ENCODE data around the gene SMOC2. TPM values are rescaled to one million over a fixed set of nuclear protein-coding genes. Genes with fewer than 3 reads are reported as not detected.

SMOC2 gene
- total RNA-seq, 4 donors from 2014 or later: 30.5 to 52.4 (median 37.9) TPM

DNA sequence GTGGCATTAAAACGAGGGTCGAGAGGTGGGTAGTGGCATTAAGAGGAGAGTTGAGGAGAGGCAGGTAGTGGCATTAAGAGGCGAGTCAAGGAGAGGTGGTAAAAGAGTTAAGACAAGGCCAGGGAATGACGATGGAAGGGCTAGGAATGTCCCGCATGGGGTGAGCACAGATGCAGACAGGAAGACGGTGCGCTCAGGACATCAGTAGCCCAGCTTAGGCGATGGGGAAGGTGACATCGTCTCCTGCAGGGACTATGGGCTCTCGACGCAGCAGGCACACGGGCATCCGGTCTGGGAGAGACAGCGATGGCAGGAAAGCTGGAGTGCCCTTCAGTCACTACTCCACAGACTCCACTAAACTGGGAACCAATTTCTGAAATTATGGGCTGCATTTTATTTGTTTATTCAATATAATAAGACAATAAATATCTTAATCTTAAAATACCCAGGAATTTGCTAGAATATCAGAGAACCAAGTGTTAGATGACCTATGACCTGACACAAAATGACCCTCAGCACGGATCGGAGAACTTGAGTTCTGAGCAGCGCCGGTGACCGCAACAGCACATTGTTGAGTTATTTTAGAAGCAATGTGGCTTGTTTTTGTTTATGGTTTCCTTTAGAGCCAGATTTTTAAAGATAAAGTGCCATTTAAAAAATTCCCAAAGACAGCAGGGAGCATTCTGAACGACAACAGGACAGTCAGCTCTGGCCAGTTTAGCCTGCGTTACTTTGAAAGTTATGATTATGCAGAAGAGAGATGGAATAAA lies 177.7 kb downstream of the SMOC2 start:
- TF ChIP-seq, protein P1, sequence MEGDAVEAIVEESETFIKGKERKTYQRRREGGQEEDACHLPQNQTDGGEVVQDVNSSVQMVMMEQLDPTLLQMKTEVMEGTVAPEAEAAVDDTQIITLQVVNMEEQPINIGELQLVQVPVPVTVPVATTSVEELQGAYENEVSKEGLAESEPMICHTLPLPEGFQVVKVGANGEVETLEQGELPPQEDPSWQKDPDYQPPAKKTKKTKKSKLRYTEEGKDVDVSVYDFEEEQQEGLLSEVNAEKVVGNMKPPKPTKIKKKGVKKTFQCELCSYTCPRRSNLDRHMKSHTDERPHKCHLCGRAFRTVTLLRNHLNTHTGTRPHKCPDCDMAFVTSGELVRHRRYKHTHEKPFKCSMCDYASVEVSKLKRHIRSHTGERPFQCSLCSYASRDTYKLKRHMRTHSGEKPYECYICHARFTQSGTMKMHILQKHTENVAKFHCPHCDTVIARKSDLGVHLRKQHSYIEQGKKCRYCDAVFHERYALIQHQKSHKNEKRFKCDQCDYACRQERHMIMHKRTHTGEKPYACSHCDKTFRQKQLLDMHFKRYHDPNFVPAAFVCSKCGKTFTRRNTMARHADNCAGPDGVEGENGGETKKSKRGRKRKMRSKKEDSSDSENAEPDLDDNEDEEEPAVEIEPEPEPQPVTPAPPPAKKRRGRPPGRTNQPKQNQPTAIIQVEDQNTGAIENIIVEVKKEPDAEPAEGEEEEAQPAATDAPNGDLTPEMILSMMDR (IDR thresholded peaks at IDR 0.05; ENCODE audit: low read depth): no peak

DNA sequence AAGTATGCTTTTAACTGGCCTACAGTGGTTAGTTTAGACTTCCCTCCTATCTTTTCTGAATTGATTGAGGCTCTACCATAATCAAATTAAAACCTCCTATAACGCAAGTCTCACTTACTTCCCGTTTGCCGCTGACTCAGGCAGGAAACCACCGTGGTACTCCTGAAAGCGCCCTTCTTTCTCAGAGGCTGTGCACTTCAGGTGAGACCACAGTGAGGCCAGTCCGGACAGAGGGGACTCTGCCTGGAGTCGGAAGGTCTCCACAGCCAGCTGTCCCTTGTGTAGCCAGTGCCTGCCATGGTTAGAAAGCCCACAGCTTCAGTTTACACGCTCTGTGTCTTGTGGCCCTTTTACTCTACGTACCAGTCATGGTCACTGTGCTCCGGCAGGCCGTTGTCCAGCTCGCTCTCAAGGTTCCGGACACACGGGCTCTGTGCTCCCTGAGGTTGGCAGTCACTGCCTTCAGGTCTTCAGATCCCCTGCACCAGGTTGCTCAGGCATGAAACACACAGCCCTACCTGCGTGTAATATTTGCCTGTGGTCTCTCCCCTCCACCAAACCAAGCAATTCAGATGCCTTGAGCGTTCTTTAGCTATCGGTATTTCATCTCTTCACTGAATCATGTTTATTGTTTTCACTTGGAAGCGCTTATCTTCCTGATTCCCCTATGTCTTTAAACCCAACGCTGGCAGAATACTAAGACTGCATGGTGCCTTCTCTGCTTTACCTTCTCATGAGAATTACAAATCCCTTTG lies 178.8 kb downstream of the SMOC2 start:
- TF ChIP-seq, protein P1 (IDR thresholded peaks at IDR 0.05; ENCODE audit: low read depth): no peak

- TF ChIP-seq, protein P1 (IDR thresholded peaks at IDR 0.05; ENCODE audit: low read depth): no peak
Observed at GRCh38 chr6:168620578-168620977, 179.6 kb downstream of the SMOC2 start.

- TF ChIP-seq, protein P1 (IDR thresholded peaks at IDR 0.05; ENCODE audit: low read depth): no peak
Observed at GRCh38 chr6:168623736-168624135, 182.8 kb downstream of the SMOC2 start.

GRCh38 chr6:168624540-168624939 lies 183.6 kb downstream of the SMOC2 start:
- TF ChIP-seq, protein P1 (IDR thresholded peaks at IDR 0.05; ENCODE audit: low read depth): no peak

- TF ChIP-seq, protein P1 (IDR thresholded peaks at IDR 0.05; ENCODE audit: low read depth): no peak
Observed at GRCh38 chr6:168624948-168625347, 184.0 kb downstream of the SMOC2 start.

- TF ChIP-seq, protein P1 (IDR thresholded peaks at IDR 0.05; ENCODE audit: low read depth): no peak
Observed at GRCh38 chr6:168625602-168626001, 184.6 kb downstream of the SMOC2 start.
